Measurements from ENCODE around the gene CC2D2A. TPM values are rescaled to one million over a fixed set of nuclear protein-coding genes. Genes with fewer than 3 reads are reported as not detected.

The CC2D2A gene
- total and polyA plus RNA-seq, 9 of the 15 experiments (the other 6 are each of a cell fraction or from before 2014, with no cell fraction given) = 0.36 to 2.5 (median 1.6) TPM

DNA sequence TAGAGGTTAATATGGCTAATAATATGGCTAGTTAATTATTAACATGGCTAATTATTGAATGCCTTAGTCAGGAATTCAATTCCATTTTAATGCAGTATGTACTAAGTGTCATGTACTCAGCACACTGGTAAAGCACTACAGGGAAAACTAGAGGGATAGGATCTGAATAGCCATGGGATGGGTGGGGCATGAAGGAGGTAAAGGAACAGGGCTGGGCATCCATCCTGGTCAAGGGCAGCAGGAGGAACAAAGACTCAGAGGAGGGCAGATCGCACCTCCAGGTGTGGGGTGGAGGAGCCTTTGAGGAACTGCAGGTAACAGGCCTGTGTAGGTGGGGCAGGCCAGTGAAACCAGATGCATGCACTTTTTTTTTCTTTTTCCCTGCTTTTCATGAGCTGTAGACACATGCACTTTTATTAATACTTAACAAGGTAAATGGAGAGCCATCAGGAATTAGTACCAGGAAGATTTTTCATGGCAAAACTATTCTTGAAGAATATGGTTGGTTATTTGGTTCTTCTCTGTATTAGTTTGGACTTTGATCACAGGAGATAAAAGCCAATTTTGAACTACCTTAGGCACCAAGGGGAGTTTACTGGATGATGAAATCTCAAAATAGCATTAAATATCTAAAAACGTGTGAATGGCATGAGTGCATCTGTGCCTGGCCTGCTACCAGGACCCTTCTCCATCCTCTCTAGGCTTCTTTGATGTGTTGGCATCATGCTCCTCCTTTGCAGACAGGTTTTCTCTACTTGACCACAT, 88.3 kb downstream of the CC2D2A start:
- H3K9me3 ChIP-seq (replicated peaks; ENCODE audit: control insufficient read depth, insufficient read depth, low read depth, low read length) = no peaks in the 10 kb centered on the region
- H3K9me1 ChIP-seq (ENCODE audit: control insufficient read depth, insufficient read depth, low read length) = no peaks in the 10 kb centered on the region
- ChIA-PET CTCF (ENCODE audit: low intra/inter-chr PET ratio) (no interaction called here), POLR2A (no interaction called here)
- no peaks in the 10 kb centered on the region for H4K20me1 ChIP-seq (replicated peaks; ENCODE audit: control insufficient read depth, insufficient read depth, low read length)
- H3K4me3 ChIP-seq = no peak overlapping the region
- H3K4me1 ChIP-seq (replicated peaks in 1 of 2; ENCODE audit: control insufficient read depth in 2 of 2, insufficient read depth in 2 of 2, low read length in 2 of 2) = no peaks in the 10 kb centered on the region
- H3K9ac ChIP-seq (ENCODE audit: insufficient read depth in 1 of 2, low read depth in 2 of 2, low read length in 2 of 2) = no peak overlapping the region
- no peak for ATAC-seq
- H3K79me2 ChIP-seq (ENCODE audit: control insufficient read depth, insufficient read depth, low read length) = no peaks in the 10 kb centered on the region
- no peak overlapping the region for H3K4me2 ChIP-seq (ENCODE audit: insufficient read depth, low read length)
- in situ Hi-C loops (cut with MboI) (no loop called here), intact Hi-C loops (cut with micrococcal nuclease) (no loop called here)
- H3K27ac ChIP-seq (ENCODE audit: extremely low read depth, low read depth, low read length) = no peak overlapping the region
- no peaks in the 10 kb centered on the region for H3K36me3 ChIP-seq (ENCODE audit: control insufficient read depth, insufficient read depth, low read length)
- no peaks in the 10 kb centered on the region for H3K27me3 ChIP-seq (ENCODE audit: control insufficient read depth in 2 of 2, insufficient read depth in 2 of 2, low read length in 2 of 2)
- no peak for DNase-seq (ENCODE audit: extremely low read depth in 1 of 4, low spot score in 3 of 4)
- WGBS (ENCODE audit: insufficient coverage, low coverage, missing lambda C conversion rate) = 13% methylated on average over 2 of the region's 2 CpGs
- BruUV-seq (replicated peaks) = no TSS peak
- no peak overlapping the region for H2AFZ ChIP-seq (ENCODE audit: low read depth, low read length)
- no peak for FAIRE-seq
- TF ChIP-seq SMAD4 (CRISPR knock-in tag; conservative IDR thresholded peaks at IDR 0.05) (no peak), TGIF2 (CRISPR knock-in tag; IDR thresholded peaks at IDR 0.05) (no peak), PHF20 (IDR thresholded peaks at IDR 0.05; ENCODE audit: partially characterized antibody) (no peak), NR2C1 (IDR thresholded peaks at IDR 0.05) (no peak), NR2C1 (tag; IDR thresholded peaks at IDR 0.05) (no peak), HEY1 (CRISPR knock-in tag; IDR thresholded peaks at IDR 0.05; ENCODE audit: borderline replicate concordance) (no peak), HNRNPH1 (optimal IDR thresholded peaks at IDR 0.05; ENCODE audit: low read depth, low read length) (no peak), HDGF (IDR thresholded peaks at IDR 0.05) (no peak), ZNF282 (CRISPR knock-in tag; IDR thresholded peaks at IDR 0.05) (no peak), CCAR2 (IDR thresholded peaks at IDR 0.05; ENCODE audit: low read depth, low read length) (no peak)
- TF ChIP-seq, protein P1, sequence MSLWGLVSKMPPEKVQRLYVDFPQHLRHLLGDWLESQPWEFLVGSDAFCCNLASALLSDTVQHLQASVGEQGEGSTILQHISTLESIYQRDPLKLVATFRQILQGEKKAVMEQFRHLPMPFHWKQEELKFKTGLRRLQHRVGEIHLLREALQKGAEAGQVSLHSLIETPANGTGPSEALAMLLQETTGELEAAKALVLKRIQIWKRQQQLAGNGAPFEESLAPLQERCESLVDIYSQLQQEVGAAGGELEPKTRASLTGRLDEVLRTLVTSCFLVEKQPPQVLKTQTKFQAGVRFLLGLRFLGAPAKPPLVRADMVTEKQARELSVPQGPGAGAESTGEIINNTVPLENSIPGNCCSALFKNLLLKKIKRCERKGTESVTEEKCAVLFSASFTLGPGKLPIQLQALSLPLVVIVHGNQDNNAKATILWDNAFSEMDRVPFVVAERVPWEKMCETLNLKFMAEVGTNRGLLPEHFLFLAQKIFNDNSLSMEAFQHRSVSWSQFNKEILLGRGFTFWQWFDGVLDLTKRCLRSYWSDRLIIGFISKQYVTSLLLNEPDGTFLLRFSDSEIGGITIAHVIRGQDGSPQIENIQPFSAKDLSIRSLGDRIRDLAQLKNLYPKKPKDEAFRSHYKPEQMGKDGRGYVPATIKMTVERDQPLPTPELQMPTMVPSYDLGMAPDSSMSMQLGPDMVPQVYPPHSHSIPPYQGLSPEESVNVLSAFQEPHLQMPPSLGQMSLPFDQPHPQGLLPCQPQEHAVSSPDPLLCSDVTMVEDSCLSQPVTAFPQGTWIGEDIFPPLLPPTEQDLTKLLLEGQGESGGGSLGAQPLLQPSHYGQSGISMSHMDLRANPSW (CRISPR knock-in tag; IDR thresholded peaks at IDR 0.05) = no peak
- TF ChIP-seq, protein P2, sequence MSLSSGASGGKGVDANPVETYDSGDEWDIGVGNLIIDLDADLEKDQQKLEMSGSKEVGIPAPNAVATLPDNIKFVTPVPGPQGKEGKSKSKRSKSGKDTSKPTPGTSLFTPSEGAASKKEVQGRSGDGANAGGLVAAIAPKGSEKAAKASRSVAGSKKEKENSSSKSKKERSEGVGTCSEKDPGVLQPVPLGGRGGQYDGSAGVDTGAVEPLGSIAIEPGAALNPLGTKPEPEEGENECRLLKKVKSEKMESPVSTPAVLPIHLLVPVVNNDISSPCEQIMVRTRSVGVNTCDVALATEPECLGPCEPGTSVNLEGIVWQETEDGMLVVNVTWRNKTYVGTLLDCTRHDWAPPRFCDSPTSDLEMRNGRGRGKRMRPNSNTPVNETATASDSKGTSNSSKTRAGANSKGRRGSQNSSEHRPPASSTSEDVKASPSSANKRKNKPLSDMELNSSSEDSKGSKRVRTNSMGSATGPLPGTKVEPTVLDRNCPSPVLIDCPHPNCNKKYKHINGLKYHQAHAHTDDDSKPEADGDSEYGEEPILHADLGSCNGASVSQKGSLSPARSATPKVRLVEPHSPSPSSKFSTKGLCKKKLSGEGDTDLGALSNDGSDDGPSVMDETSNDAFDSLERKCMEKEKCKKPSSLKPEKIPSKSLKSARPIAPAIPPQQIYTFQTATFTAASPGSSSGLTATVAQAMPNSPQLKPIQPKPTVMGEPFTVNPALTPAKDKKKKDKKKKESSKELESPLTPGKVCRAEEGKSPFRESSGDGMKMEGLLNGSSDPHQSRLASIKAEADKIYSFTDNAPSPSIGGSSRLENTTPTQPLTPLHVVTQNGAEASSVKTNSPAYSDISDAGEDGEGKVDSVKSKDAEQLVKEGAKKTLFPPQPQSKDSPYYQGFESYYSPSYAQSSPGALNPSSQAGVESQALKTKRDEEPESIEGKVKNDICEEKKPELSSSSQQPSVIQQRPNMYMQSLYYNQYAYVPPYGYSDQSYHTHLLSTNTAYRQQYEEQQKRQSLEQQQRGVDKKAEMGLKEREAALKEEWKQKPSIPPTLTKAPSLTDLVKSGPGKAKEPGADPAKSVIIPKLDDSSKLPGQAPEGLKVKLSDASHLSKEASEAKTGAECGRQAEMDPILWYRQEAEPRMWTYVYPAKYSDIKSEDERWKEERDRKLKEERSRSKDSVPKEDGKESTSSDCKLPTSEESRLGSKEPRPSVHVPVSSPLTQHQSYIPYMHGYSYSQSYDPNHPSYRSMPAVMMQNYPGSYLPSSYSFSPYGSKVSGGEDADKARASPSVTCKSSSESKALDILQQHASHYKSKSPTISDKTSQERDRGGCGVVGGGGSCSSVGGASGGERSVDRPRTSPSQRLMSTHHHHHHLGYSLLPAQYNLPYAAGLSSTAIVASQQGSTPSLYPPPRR (CRISPR knock-in tag; IDR thresholded peaks at IDR 0.05; ENCODE audit: borderline replicate concordance) = no peak
- TF ChIP-seq, protein P3, sequence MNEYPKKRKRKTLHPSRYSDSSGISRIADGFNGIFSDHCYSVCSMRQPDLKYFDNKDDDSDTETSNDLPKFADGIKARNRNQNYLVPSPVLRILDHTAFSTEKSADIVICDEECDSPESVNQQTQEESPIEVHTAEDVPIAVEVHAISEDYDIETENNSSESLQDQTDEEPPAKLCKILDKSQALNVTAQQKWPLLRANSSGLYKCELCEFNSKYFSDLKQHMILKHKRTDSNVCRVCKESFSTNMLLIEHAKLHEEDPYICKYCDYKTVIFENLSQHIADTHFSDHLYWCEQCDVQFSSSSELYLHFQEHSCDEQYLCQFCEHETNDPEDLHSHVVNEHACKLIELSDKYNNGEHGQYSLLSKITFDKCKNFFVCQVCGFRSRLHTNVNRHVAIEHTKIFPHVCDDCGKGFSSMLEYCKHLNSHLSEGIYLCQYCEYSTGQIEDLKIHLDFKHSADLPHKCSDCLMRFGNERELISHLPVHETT (CRISPR knock-in tag; conservative IDR thresholded peaks at IDR 0.05 in 1 of 2, IDR thresholded peaks at IDR 0.05 in 1 of 2) = no peak

Measured in K562 (cell line).